Right kidney (tissue), 1 donor: ENCODE results near the gene IQSEC1.
A peak's percentile ranks its signal among the peaks of the same experiment; 100 is the strongest.
"Not testable (repeated sequence)": the region's sequence is repeated elsewhere in the genome, so short reads cannot be mapped to it uniquely, and the experiment has no call there.

ENCODE experiments used
- DNase-seq: peaks from one replicate; pipeline ENCODE4 v3.0.0-alpha.2; 2016

Gene IQSEC1

DNA sequence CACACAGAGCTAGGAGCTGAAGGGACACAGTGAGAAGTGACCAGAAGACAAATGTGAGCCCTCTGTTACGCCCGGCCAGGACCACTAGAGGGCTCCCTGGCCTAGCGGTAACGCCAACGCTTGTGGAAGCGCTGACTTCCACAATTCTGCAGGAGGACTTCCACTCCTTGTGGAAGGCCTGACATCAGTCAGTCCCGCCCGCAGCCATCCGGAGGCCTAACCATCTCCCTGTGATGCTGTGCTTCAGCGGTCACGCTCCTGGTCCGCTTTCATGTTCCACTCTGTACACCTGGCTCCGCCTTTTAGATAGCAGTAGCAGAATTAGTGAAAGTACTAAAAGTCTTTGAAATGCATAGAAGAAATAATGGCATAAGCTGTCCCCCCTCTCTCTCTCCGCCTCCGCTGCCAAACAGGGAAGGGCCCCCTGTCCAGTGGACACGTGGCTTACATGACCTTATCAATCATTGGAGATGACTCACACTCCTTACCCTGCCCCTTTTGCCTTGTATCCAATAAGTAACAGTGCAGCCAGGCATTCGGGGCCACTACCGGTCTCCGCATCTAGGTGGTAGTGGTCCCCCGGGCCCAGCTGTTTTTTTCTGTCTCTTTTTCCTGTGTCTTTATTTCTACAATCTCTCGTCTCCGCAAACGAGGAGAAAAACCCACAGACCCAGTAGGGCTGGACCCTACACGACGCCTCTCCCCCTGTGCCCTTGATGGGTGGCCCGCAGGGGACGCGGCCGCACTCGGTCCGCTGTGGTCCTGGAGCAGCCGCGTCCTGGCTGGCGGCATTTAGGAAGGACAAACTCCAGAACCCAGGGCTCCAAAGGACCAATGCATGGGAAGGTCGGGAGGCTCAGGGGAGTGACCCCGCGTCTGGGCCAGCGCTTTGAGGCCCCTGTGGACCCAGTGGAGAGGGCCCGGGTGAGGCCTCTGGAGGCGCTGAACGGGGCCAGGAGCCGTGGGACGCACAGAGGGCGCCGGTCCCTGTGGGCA is 204.9 kb downstream of the IQSEC1 start:
- DNase-seq, result peak; percentile 74

DNA sequence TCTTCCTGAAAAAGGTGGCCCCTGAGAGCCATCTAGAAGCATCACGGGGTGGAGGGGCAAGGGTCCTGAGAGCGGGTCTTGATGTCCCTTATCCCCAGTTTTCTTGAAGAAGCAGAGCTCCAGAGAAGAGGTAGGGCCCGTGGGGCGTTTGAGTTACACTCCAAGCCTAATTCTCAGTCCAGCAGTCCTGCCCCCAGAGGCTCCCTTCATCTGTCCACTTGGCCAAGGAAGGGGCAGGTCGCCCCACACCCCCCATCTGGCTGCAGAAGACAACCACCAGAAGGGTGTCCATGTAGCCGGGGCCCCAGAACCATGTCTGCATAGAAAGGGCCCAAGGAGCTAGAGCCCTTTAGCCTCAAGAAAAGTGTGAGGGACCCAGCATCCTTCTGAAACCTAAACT is 206.4 kb downstream of the IQSEC1 start:
- no peak for DNase-seq

DNA sequence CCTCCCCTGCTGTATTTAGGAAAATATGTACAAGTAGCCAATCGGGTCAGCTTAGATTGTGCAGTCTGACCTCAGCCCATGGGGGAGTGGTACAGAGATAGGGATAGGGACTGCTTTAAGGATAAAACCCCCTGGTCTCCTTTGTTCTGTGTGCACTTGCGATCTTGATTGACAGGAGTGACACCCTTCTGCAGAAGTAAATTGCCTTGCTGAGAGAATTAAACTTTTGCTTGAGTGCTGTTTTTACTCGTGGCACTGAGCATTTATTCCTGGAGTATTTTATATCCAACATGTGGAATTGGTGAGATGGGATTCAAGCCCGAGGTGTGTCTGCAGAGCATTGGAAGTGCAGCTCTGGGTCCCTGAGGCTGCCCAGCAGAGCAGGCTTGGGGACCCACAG is 208.0 kb downstream of the IQSEC1 start:
- no peak for DNase-seq

DNA sequence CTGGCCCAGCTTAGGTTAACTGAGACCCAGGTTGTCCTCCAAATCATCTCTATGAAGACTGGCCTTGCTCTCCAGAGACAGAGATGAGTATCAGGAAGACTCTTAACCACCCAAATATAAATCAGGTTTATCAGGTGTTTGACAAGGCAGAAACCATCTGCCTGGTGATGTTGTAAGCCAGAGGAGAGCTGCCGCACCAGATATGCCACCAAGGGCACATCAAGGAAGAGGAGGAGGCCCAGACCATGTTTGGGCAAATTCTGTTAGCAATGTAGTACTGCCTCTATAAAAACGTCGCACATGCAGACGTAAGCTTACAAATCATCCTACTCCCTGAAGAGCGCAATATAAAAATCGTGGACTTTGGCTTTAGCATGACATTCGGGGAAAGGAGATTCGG is 210.8 kb downstream of the IQSEC1 start:
- no peak for DNase-seq

DNA sequence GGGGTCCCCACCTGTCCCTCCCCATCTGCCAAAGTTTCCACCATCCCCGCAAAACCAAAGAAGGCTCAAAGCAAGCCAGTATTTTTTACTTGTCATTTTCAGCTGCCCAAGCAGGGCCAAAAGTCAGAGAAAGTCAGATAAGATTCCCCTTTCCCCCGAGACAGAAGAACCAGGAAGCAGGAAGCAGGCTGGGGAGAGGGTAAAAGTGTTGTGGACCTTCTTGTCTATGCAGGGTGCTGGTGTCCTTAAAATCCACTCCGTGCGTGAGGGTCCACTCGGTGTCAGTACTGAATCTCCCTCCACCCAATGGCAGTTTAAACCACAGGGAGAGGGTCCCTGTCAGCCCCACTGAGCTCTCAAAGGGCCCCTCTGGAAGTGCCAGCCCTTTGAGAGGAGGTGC is 211.6 kb downstream of the IQSEC1 start:
- no peak for DNase-seq

DNA sequence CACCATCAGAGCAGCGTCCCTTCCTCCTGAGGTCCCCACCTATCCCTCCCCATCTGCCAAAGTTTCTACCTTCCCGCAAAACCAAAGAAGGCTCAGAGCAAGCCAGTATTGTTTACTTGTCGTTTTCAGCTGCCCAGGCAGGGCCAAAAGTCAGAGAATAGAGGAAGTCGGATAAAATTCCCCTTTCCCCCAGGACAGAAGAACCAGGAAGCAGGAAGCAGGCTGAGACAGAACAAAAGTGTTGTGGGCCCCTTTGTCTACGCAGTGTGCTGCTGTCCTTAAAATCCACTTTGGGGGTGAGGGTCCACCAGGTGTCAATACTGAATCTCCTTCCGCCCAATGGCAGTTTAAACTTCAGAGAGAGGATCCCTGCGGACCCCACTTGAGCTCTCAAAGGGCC is 213.4 kb downstream of the IQSEC1 start:
- no peak for DNase-seq

- no peak for DNase-seq
These were observed 216.6 kb downstream of the IQSEC1 start for GRCh38 chr3:12856626-12857025.

DNA sequence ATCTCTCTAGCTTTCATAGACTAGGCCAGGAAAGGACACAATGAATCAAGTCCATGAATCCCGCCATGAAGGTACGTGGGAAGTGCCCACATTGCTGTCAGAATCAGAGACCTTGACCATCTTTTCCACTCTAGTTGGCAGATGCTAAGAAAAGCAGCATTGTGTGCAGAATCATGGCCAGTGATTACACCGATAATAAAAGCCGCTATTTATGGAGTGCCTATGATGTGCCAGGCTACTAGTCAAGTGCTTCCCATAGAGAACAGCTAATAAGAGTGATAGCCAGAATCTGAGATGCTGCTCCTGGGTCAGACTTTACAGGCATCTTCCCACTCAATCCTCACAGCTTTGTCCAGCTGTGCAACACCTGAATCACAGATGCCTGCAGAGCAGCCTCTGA is 218.7 kb downstream of the IQSEC1 start:
- DNase-seq, result no peak

- DNase-seq, result not testable (repeated sequence)
These were observed 219.4 kb downstream of the IQSEC1 start for GRCh38 chr3:12853847-12854246.

- DNase-seq, result no peak
These were observed 221.0 kb downstream of the IQSEC1 start for GRCh38 chr3:12852201-12852600.
